ENCODE data around the gene R3HDML. TPM values are rescaled to one million over a fixed set of nuclear protein-coding genes. Genes with fewer than 3 reads are reported as not detected.

R3HDML gene
- total RNA-seq, 1 donor from 2014 or later: not detected

DNA sequence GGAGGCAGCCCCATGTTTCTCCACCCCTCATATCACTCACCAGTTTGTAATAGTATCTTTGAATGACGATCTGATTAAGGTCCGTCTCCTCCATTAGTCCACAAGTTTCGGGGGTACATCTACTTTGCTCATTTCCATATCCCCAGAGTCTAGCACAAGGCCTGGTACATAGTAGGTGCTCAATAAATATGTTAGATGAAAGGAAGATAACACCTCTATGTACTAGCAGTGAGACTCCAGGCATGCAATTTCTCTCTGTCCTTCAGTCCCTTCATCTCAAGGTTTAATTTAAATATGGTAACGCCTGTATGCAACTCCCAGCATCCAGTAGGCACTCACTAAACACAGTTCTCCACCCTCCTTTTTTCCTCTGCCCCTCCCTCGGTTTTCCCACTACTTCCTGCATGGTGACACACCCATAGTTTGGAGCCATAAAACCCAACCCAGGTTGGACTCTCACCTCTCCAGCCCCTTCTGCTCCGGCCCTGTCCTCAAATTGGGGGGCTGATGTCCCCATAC is 18.2 kb downstream of the R3HDML start:
- TF ChIP-seq, protein P1, sequence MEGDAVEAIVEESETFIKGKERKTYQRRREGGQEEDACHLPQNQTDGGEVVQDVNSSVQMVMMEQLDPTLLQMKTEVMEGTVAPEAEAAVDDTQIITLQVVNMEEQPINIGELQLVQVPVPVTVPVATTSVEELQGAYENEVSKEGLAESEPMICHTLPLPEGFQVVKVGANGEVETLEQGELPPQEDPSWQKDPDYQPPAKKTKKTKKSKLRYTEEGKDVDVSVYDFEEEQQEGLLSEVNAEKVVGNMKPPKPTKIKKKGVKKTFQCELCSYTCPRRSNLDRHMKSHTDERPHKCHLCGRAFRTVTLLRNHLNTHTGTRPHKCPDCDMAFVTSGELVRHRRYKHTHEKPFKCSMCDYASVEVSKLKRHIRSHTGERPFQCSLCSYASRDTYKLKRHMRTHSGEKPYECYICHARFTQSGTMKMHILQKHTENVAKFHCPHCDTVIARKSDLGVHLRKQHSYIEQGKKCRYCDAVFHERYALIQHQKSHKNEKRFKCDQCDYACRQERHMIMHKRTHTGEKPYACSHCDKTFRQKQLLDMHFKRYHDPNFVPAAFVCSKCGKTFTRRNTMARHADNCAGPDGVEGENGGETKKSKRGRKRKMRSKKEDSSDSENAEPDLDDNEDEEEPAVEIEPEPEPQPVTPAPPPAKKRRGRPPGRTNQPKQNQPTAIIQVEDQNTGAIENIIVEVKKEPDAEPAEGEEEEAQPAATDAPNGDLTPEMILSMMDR (IDR thresholded peaks at IDR 0.05): no peak
- TF ChIP-seq POLR2AphosphoS5 (IDR thresholded peaks at IDR 0.05; ENCODE audit: insufficient read depth in 1 of 2, low read depth in 1 of 2) (no peak), POLR2A (IDR thresholded peaks at IDR 0.05) (no peak)
- Histone ChIP-seq H3K27me3 (no peaks in the 10 kb centered on the region), H3K9me3 (no peaks in the 10 kb centered on the region), H3K27ac (no peak overlapping the region), H3K4me1 (no peaks in the 10 kb centered on the region), H3K36me3 (no peaks in the 10 kb centered on the region), H3K4me3 (no peak overlapping the region)
- DNase-seq (ENCODE audit: extremely low spot score in 2 of 2): no peak
- intact Hi-C loops (cut with DNase I): no loop called here

DNA sequence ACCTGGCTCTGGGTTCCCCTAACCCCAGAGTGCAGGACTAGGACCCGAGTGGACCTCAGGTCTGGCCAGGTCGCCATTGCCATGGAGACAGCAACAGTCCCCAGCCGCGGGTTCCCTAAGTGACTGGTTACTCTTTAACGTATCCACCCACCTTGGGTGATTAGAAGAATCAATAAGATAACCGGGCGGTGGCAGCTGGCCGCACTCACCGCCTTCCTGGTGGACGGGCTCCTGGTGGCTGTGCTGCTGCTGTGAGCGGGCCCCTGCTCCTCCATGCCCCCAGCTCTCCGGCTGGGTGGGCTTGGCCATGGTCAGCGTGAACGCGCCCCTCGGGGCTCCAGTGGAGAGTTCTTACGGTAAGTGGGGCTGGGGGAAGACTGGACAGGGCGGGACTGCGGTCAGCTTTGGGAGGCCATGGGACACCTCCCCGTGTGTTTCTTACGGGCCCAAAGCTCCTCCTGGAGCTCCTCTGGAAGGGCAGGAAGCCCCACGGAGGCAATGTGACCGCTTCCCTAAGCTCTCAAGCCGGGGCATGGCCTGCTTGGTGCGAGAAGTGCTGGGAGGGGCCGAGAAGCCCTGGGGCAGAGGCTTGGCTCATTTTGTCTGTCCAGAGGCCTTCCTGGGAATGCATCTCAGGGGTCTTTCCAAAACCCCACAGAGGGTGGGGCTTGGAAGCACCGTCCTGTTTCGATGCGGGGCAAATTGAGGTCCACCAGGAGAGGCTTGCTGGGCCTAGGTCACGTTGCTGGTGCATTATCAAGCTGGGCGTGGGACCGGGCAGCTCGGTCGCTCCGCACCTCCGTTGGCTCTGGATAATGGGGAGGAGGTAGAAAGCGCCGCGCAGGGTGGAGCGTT is 18.9 kb downstream of the R3HDML start, which contains the start of gene HNF4A:
HNF4A (plus strand) TSS at position 202 of the 855 bp plus-strand sequence; CDS start at position 308, 106 bp downstream.
- no peaks in the 10 kb centered on the region for H3K36me3 ChIP-seq
- H3K4me1 ChIP-seq: no peaks in the 10 kb centered on the region
- no peak for DNase-seq (ENCODE audit: extremely low spot score in 2 of 2)
- no peak within 1 kb of the TSS for H3K4me3 ChIP-seq
- TF ChIP-seq, protein P1 (IDR thresholded peaks at IDR 0.05): no peak
- TF ChIP-seq POLR2A (IDR thresholded peaks at IDR 0.05) (no peak), POLR2AphosphoS5 (IDR thresholded peaks at IDR 0.05; ENCODE audit: insufficient read depth in 1 of 2, low read depth in 1 of 2) (no peak)
- no peaks in the 10 kb centered on the region for H3K9me3 ChIP-seq
- no peaks in the 10 kb centered on the region for H3K27me3 ChIP-seq
- intact Hi-C loops (cut with DNase I): no loop called here
- no peak within 1 kb of the TSS for H3K27ac ChIP-seq

GRCh38 chr20:44356353-44356723 is 19.5 kb downstream of the R3HDML start:
- no peaks in the 10 kb centered on the region for H3K27me3 ChIP-seq
- no peak overlapping the region for H3K27ac ChIP-seq
- no peaks in the 10 kb centered on the region for H3K36me3 ChIP-seq
- intact Hi-C loops (cut with DNase I): no loop called here
- no peaks in the 10 kb centered on the region for H3K4me1 ChIP-seq
- TF ChIP-seq, protein P1 (IDR thresholded peaks at IDR 0.05): no peak
- no peak for TF ChIP-seq POLR2AphosphoS5 (IDR thresholded peaks at IDR 0.05; ENCODE audit: insufficient read depth in 1 of 2, low read depth in 1 of 2)
- no peak for TF ChIP-seq POLR2A (IDR thresholded peaks at IDR 0.05)
- no peak overlapping the region for H3K4me3 ChIP-seq
- DNase-seq (ENCODE audit: extremely low spot score in 2 of 2): no peak
- H3K9me3 ChIP-seq: no peaks in the 10 kb centered on the region

DNA sequence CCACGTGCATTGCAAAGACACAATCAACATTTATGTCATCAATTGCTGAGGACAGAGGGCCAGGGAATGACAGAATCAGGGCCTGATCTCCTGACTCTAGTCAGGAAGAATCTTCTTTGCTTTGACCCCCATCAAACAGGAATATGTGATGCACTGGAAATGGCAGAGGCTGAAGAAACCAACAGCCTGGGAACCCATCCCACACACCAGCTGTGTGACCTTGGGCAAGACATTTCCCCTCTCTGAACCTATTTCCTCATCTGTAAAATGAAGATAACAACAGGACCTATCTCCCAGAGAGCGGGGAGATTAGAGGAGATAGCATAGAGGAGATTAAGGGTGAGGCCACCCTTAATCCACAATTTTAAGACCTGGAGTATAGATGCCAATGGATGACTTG is 20.2 kb downstream of the R3HDML start:
- H3K36me3 ChIP-seq: no peaks in the 10 kb centered on the region
- H3K27me3 ChIP-seq: no peaks in the 10 kb centered on the region
- intact Hi-C loops (cut with DNase I): no loop called here
- DNase-seq (ENCODE audit: extremely low spot score in 2 of 2): no peak
- no peak overlapping the region for H3K4me3 ChIP-seq
- no peaks in the 10 kb centered on the region for H3K9me3 ChIP-seq
- H3K4me1 ChIP-seq: no peaks in the 10 kb centered on the region
- TF ChIP-seq, protein P1 (IDR thresholded peaks at IDR 0.05): no peak
- TF ChIP-seq POLR2A (IDR thresholded peaks at IDR 0.05) (no peak), POLR2AphosphoS5 (IDR thresholded peaks at IDR 0.05; ENCODE audit: insufficient read depth in 1 of 2, low read depth in 1 of 2) (no peak)
- H3K27ac ChIP-seq: no peak overlapping the region

Data from vagina (tissue), 2 donors.